SU-DHL-6 (cell line): ENCODE results near the gene SYDE2.
A peak's percentile ranks its signal among the peaks of the same experiment; 100 is the strongest.

Experiments
- H2AFZ ChIP-seq: fragments of 200-600 bp; sonication (generic); 2 replicates; pipeline ENCODE4 v1.6.1; 2014; ENCODE audit warnings: low read depth, mild to moderate bottlenecking, moderate library complexity, mixed read lengths, antibody characterized with exemption, low read length; ENCODE audit not compliant: severe bottlenecking
- H3F3A ChIP-seq: fragments of 200-600 bp; shearing (Covaris generic); 2 replicates; pipeline ENCODE4 v1.6.0; 2016; ENCODE audit warnings: antibody characterized with exemption, mild to moderate bottlenecking; ENCODE audit not compliant: insufficient read depth
- H3K27ac ChIP-seq: fragments of 200-600 bp; sonication (generic); 2 replicates; pipeline ENCODE4 v1.5.1; 2016; ENCODE audit warnings: low read depth, mild to moderate bottlenecking, low read length, moderate library complexity, mixed read lengths
- H3K27me3 ChIP-seq: fragments of 200-600 bp; sonication (generic), shearing (Covaris generic); 2 replicates; pipeline ENCODE4 v1.6.0; 2014; ENCODE audit warnings: mild to moderate bottlenecking, low read length
- H3K36me3 ChIP-seq: fragments of 200-600 bp; sonication (generic); 2 replicates; pipeline ENCODE4 v1.6.1; 2014; ENCODE audit warnings: mild to moderate bottlenecking, low read length, mixed read lengths
- H3K4me2 ChIP-seq: fragments of 300-600, 200-600 bp; shearing (Covaris generic), sonication (generic); 2 replicates; pipeline ENCODE4 v1.6.0; 2014; ENCODE audit warnings: low read length, low read depth, mild to moderate bottlenecking; ENCODE audit not compliant: poor library complexity, severe bottlenecking
- H3K4me3 ChIP-seq: fragments of 200-600 bp; sonication (generic); 2 replicates; pipeline ENCODE4 v1.5.1; 2014; ENCODE audit warnings: antibody characterized with exemption, low read length, mild to moderate bottlenecking, mixed read lengths; ENCODE audit not compliant: insufficient read depth, poor library complexity, severe bottlenecking
- H3K79me2 ChIP-seq: fragments of 200-600 bp; sonication (generic); 2 replicates; pipeline ENCODE4 v1.6.1; 2014; ENCODE audit warnings: mild to moderate bottlenecking, low read length, moderate library complexity; ENCODE audit not compliant: insufficient read depth
- H3K9ac ChIP-seq: fragments of 200-600 bp; sonication (generic); 2 replicates; pipeline ENCODE4 v1.7.0; 2014; ENCODE audit warnings: mild to moderate bottlenecking, low read length
- H3K9me2 ChIP-seq: fragments of 200-600 bp; sonication (generic); replicated peaks from 2 replicates; pipeline ENCODE4 v1.6.1; 2014; ENCODE audit warnings: low read length; ENCODE audit not compliant: insufficient read depth
- H3K9me3 ChIP-seq: fragments of 200-600 bp; sonication (generic); 2 replicates; pipeline ENCODE4 v1.6.1; 2014; ENCODE audit warnings: low read length, mixed read lengths; ENCODE audit not compliant: insufficient read depth
- H4K20me1 ChIP-seq: fragments of 200-600 bp; sonication (generic); 2 replicates; pipeline ENCODE4 v1.6.1; 2014; ENCODE audit warnings: low read depth, mild to moderate bottlenecking, antibody characterized with exemption, low read length, moderate library complexity, mixed read lengths
- EZH2phosphoT487 ChIP-seq: fragments of 200-600 bp; sonication (generic), shearing (Covaris generic); conservative IDR thresholded peaks from 2 replicates; pipeline ENCODE4 v1.6.1; 2018; ENCODE audit warnings: mild to moderate bottlenecking, antibody characterized with exemption, low read length, moderate library complexity, mixed read lengths
- TF ChIP-seq, protein P1 (sequence below): fragments of 200-600 bp; sonication (generic); IDR thresholded peaks from one replicate; pipeline ENCODE4 v1.5.1; 2017; ENCODE audit warnings: antibody characterized with exemption, mild to moderate bottlenecking, low read length, moderate library complexity; ENCODE audit not compliant: insufficient read depth, poor library complexity, severe bottlenecking

Gene SYDE2

DNA sequence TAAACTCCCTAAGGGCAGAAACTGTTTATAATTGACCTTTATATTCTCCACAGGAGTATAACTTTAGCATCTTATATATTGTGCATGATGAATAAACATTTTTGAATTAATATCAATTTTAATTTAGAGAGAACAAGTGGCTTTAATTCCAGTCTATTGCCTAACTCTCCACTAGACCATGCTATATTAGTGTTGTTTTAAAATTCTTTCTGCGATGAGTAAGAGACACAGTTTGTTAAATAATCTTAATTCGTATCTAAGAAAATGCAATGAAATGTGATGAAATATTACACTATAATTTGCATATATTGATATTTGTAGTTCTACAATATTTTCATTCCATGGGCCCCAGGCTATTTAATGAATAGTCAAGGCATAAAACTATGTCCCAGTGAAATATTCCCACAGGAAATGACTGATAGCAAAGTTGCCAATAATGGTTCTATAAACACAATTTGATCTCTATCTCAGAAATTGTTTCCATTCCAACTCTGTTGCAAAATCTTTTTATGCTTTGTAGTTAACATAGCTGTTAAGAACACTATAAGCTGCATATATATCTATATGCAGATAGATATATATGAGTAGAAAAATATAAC, 2.9 kb upstream of the SYDE2 start:
- no peaks in the 10 kb centered on the region for H3K9me3 ChIP-seq
- H4K20me1 ChIP-seq = no peaks in the 10 kb centered on the region
- H3K9ac ChIP-seq = no peak overlapping the region
- no peaks in the 10 kb centered on the region for H3K27me3 ChIP-seq
- H3K9me2 ChIP-seq = no peaks in the 10 kb centered on the region
- H3K36me3 ChIP-seq = no peaks in the 10 kb centered on the region
- no peak overlapping the region for H2AFZ ChIP-seq
- no peak overlapping the region for H3K4me3 ChIP-seq
- no peak overlapping the region for H3K4me2 ChIP-seq
- TF ChIP-seq, protein P1, sequence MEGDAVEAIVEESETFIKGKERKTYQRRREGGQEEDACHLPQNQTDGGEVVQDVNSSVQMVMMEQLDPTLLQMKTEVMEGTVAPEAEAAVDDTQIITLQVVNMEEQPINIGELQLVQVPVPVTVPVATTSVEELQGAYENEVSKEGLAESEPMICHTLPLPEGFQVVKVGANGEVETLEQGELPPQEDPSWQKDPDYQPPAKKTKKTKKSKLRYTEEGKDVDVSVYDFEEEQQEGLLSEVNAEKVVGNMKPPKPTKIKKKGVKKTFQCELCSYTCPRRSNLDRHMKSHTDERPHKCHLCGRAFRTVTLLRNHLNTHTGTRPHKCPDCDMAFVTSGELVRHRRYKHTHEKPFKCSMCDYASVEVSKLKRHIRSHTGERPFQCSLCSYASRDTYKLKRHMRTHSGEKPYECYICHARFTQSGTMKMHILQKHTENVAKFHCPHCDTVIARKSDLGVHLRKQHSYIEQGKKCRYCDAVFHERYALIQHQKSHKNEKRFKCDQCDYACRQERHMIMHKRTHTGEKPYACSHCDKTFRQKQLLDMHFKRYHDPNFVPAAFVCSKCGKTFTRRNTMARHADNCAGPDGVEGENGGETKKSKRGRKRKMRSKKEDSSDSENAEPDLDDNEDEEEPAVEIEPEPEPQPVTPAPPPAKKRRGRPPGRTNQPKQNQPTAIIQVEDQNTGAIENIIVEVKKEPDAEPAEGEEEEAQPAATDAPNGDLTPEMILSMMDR = no peak
- no peak for TF ChIP-seq EZH2phosphoT487
- peaks cover 12% of the 10 kb centered on the region for H3F3A ChIP-seq
- no peaks in the 10 kb centered on the region for H3K79me2 ChIP-seq
- H3K27ac ChIP-seq = no peak overlapping the region

DNA sequence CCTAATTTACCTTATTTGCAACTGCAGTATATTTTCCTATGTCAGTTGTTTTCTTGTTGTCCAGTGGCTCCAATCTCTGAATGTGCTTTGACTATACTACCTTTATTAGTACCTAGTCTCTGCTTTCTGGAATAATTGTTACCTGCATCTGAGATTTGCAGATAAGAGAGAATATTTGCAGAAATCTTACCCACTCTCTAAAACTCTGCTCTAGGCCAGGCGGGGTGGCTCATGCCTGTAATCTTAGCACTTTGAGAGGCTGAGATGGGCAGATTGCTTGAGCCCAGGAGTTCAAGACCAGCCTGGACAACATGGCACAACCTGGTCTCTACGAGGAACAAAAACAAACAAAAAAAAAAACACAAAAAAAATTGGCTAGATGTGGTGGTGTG, 2.0 kb upstream of the SYDE2 start:
- no peak overlapping the region for H2AFZ ChIP-seq
- H3K4me2 ChIP-seq = peak overlapping the region; percentile 73
- TF ChIP-seq EZH2phosphoT487 = no peak
- TF ChIP-seq, protein P1 = no peak
- no peaks in the 10 kb centered on the region for H3K79me2 ChIP-seq
- no peaks in the 10 kb centered on the region for H3K36me3 ChIP-seq
- H3F3A ChIP-seq = peaks cover 13% of the 10 kb centered on the region
- H3K27me3 ChIP-seq = no peaks in the 10 kb centered on the region
- H3K4me3 ChIP-seq = no peak overlapping the region
- no peaks in the 10 kb centered on the region for H3K9me2 ChIP-seq
- no peak overlapping the region; the same call in 1 of the 2 replicates for H3K9ac ChIP-seq
- H3K27ac ChIP-seq = no peak overlapping the region
- H4K20me1 ChIP-seq = no peaks in the 10 kb centered on the region
- H3K9me3 ChIP-seq = no peaks in the 10 kb centered on the region

DNA sequence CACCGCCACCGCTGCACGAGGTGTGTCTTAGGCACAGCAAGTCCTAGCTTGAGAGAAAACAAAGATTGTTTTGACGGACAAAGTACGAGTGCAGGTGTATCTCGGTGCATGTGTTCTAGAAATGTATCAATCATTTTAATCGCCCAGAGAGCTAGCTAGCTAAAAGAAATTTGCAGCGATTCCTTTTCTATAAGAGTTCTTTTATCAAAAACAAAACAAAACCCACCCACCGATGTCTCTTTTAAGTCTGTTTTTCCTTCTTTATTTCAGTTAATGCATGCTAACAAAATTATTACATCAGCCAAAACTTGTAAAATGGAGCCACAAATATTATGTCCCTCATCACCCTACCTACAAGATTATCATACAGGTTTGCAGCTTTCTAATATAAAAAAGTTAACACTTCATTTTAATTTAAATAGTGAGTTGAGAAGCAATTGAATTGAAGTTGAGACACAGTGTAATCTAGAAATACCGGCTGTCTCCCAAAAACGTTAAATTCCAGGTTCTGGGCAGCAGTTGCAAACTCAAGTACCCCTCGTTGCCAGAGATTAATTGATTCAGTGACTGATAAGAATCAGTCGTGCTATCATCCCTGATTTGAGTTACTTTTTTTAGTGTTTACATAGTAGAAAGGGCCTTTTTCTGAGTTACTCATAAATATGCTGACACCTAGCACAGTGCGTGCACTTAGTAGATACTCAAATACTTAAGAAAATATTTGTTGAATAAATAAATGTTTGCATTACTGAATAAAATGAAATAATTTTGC, 1.5 kb upstream of the SYDE2 start:
- H3K9ac ChIP-seq = peak overlapping the region; percentile 63
- H3K4me2 ChIP-seq = peak overlapping the region; percentile 73
- no peaks in the 10 kb centered on the region for H3K9me2 ChIP-seq
- no peaks in the 10 kb centered on the region for H4K20me1 ChIP-seq
- H2AFZ ChIP-seq = peak overlapping the region; percentile 97
- H3K4me3 ChIP-seq = peak overlapping the region; percentile 66
- H3K79me2 ChIP-seq = no peaks in the 10 kb centered on the region
- H3F3A ChIP-seq = peaks cover 13% of the 10 kb centered on the region
- TF ChIP-seq, protein P1 = no peak
- no peak for TF ChIP-seq EZH2phosphoT487
- no peaks in the 10 kb centered on the region for H3K36me3 ChIP-seq
- no peaks in the 10 kb centered on the region for H3K27me3 ChIP-seq
- H3K9me3 ChIP-seq = no peaks in the 10 kb centered on the region
- peak overlapping the region; percentile 71; the same call in 1 of the 2 replicates for H3K27ac ChIP-seq
